ENCODE results near the gene ZNF74.
"Not testable (repeated sequence)": the region's sequence is repeated elsewhere in the genome, so short reads cannot be mapped to it uniquely, and the experiment has no call there.

Gene ZNF74

DNA sequence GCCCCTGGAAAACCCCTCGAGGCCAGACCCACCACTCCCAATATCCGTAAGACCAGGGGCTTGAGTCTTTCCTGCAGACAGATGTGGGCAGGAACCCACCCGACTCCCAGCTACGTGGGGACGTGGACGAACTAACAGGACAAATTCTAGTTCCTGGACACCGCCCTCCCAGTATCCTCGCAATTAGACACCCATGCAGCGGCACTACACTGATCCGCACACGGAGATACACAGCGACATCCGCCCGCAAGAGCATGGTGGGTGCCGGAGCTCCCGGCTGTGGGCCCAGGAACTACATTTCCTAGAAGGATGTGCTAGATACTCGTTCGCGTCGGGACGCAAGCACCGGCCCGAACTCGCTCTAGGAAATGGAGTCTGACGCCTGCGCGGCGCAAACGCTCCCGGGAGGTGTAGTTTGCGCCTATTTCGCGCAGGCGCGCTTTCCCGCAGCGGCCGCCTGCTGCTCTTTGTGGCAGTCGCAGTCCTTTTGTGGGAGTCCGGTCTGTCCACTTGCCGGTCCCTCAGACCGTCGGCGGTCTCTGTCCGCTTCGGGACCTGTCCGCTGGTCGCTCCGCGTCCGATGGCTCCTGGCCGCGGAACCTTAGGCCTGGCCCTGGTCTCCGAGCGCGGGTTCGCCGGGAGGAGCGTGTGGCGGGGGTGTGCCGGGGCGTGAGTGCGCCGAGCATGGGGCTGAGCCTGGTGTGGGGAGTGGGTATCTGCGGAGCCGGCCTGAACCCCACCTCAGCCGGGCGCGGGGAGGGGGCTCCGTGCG is at the start of gene ZNF74:
ZNF74 (plus strand) TSS at position 447 of the 772 bp plus-strand sequence. CDS start 478 bp downstream, outside the sequence.
- DNase-seq = peak; percentile 83

DNA sequence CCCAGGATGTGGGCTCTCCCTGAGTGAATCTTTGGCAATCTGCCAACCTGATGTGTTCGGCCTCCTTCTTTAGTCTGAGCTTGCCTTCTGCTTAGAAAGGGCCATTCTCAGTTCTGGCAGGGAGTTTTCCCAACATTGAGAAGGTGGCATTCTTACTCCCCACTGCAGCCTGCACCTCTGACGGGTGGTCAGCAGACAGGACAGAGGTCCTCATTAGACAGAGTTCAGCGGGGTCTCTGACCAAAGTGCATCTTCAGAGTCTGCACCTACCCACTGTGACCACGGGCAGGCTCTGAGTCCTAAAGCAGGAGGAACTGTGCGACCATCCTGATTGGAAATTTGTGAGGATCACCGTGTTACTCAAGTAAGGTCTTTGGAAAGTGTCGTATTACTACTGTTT is 47.4 kb upstream of the ZNF74 start:
- not testable (repeated sequence) for DNase-seq

DNA sequence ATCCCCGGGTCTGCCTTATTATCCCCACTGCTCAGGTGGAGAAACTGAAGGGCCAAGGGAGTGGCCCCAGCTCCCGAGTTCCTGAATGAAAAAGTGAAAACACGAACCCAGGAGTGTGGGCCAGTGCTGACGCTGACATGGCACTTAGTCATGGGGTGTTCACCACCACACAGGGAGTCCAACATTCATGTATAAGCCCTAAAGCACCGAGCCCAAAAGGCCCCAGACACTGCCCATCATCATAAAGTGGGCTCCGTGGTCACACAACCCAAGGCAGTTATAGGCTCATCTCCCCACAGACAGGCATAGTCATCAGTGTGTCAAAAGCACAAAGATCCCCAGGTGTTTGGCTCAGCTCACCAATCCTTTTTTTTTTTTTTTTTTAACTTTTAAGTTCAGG is 41.4 kb upstream of the ZNF74 start:
- not testable (repeated sequence) for DNase-seq

DNA sequence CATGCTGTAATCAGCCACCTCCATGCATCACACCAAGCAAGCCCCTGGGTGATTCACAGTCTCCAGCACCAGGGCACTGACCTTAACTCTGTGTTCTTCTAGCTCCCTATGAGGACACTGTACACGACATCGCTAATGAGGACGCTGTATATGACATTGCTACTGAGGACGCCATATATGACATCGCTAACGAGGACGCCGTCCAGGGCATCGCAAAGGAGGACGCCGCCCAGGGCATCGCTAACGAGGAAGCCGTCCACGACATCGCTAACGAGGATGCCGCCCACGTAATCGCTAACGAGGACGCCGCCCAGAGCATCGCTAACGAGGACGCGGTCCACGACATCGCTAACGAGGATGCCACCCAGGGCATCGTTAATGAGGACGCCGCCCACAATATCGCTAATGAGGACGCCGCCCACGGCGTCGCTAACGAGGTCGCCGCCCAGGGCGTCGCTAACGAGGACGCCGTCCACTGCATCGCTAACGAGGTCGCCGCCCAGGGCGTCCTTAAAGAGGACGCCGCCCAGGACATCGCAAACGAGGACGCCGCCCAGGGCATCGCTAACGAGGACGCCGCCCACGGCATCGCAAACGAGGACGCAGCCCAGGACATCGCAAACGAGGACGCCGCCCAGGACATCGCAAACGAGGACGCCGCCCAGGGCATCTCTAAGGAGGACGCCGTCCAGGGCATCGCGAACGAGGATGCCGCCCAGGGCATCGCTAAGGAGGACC is 39.5 kb upstream of the ZNF74 start:
- DNase-seq = no peak

DNA sequence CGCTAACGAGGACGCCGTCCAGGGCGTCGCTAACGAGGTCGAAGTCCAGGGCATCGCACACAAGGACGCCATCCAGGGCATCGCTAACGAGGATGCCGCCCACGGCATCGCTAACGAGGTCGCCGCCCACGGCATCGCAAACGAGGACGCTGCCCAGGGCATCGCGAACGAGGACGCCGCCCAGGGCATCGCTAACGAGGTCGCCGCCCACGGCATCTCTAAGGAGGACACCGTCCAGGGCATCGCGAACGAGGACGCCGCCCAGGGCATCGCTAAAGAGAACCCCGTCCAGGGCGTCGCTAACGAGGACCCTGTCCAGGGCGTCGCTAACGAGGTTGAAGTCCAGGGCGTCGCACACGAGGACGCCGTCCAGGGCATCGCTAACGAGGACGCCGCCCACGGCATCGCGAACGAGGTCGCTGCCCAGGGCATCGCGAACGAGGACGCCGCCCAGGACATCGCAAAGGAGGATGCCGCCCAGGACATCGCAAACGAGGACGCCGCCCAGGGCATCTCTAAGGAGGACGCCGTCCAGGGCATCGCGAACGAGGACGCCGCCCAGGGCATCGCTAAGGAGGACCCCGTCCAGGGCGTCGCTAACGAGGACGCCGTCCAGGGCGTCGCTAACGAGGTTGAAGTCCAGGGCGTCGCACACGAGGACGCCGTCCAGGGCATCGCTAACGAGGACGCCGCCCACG is 37.9 kb upstream of the ZNF74 start:
- DNase-seq = not testable (repeated sequence)

DNA sequence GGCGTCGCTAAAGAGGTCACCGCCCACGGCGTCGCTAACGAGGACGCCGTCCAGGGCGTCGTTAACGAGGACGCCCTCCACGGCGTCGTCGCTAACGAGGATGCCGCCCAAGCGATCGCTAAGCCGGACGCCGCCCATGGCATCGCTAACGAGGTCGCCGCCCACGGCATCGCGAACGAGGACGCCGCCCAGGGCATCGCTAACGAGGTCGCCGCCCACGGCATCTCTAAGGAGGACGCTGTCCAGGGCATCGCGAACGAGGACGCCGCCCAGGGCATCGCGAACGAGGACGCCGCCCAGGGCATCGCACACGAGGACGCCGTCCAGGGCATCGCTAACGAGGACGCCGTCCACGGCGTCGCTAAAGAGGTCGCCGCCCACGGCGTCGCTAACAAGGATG is 37.0 kb upstream of the ZNF74 start:
- DNase-seq = not testable (repeated sequence)

DNA sequence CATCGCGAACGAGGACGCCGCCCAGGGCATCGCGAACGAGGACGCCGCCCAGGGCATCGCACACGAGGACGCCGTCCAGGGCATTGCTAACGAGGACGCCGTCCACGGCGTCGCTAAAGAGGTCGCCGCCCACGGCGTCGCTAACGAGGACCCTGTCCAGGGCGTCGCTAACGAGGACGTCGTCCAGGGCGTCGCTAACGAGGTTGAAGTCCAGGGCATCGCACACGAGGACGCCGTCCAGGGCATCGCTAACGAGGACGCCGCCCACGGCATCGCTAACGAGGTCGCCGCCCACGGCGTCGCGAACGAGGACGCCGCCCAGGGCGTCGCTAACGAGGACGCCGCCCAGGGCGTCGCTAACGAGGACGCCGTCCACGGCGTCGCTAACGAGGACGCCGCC is 36.0 kb upstream of the ZNF74 start:
- DNase-seq = not testable (repeated sequence)

DNA sequence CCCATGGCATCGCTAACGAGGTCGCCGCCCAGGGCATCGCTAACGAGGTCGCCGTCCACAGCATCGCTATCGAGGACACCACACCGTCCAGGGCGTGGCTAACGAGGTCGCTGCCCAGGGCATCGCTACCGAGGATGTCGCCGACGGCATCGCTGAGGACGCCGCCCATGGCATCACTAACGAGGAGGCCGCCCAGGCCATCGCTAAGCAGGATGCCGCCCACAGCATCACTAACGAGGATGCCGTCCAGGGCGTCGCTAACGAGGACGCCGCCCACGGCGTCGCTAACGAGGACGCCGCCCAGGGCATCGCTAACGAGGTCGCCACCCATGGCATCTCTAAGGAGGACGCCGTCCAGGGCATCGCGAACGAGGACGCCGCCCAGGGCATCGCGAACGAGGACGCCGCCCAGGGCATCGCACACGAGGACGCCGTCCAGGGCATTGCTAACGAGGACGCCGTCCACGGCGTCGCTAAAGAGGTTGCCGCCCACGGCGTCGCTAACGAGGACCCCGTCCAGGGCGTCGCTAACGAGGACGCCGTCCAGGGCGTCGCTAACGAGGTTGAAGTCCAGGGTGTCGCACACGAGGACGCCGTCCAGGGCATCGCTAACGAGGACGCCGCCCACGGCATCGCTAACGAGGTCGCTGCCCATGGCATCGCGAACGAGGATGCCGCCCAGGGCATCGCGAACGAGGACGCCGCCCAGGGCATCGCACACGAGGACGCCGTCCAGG is 35.3 kb upstream of the ZNF74 start:
- not testable (repeated sequence) for DNase-seq

DNA sequence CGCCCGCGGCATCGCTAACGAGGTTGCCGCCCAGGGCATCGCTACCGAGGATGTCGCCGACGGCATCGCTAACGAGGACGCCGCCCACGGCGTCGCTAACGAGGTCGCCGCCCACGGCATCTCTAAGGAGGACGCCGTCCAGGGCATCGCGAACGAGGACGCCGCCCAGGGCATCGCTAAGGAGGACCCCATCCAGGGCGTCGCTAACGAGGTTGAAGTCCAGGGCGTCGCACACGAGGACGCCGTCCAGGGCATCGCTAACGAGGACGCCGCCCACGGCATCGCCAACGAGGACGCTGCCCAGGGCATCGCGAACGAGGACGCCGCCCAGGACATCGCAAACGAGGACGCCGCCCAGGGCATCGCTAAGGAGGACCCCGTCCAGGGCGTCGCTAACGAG is 33.7 kb upstream of the ZNF74 start:
- not testable (repeated sequence) for DNase-seq

DNA sequence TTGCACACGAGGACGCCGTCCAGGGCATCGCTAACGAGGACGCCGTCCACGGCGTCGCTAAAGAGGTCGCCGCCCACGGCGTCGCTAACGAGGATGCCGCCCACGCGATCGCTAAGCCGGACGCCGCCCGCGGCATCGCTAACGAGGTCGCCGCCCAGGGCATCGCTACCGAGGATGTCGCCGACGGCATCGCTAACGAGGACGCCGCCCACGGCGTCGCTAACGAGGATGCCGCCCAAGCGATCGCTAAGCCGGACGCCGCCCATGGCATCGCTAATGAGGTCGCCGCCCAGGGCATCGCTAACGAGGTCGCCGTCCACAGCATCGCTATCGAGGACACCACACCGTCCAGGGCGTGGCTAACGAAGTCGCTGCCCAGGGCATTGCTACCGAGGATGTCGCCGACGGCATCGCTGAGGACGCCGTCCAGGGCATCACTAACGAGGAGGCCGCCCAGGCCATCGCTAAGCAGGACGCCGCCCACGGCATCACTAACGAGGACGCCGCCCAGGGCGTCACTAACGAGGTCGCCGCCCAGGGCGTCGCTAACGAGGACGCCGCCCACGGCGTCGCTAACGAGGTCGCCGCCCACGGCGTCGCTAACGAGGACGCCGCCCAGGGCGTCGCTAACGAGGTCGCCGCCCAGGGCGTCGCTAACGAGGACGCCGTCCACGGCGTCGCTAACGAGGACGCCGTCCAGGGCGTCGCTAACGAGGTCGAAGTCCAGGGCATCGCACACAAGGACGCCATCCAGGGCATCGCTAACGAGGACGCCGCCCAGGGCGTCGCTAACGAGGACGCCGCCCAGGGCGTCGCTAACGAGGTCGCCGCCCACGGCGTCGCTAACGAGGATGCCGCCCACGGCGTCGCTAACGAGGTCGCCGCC is 32.8 kb upstream of the ZNF74 start:
- DNase-seq = not testable (repeated sequence)

DNA sequence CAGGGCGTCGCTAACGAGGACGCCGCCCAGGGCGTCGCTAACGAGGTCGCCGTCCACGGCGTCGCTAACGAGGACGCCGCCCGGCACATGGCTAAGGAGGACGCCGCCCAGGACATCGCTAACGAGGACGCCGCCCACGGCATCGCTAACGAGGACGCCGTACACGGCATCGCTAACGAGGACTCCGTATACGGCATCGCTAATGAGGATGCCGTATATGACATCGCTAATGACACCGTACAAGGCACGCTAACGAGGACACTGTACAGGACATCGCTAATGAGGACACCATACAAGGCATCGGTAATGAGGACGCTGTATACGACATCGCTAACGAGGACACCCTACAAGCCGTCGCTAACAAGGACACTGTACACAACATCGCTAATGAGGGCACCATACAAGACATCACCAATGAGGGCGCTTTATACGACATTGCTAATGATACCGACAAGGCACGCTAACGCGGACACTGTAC is 32.2 kb upstream of the ZNF74 start:
- DNase-seq = not testable (repeated sequence)

DNA sequence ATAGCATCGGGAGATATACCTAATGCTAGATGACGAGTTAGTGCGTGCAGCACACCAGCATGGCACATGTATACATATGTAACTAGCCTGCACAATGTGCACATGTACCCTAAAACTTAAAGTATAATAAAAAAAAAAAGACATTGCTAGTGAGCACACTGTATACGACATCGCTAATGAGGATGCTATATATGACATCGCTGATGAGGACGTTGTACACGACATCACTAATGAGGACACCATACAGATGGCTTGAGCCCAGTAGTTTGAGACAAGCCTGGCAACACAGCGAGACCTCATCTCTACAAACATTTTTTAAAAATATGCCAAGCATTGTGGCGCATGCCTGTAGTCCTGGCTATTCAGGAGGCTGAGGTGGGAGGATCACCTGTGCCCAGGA is 31.5 kb upstream of the ZNF74 start:
- DNase-seq = not testable (repeated sequence)

DNA sequence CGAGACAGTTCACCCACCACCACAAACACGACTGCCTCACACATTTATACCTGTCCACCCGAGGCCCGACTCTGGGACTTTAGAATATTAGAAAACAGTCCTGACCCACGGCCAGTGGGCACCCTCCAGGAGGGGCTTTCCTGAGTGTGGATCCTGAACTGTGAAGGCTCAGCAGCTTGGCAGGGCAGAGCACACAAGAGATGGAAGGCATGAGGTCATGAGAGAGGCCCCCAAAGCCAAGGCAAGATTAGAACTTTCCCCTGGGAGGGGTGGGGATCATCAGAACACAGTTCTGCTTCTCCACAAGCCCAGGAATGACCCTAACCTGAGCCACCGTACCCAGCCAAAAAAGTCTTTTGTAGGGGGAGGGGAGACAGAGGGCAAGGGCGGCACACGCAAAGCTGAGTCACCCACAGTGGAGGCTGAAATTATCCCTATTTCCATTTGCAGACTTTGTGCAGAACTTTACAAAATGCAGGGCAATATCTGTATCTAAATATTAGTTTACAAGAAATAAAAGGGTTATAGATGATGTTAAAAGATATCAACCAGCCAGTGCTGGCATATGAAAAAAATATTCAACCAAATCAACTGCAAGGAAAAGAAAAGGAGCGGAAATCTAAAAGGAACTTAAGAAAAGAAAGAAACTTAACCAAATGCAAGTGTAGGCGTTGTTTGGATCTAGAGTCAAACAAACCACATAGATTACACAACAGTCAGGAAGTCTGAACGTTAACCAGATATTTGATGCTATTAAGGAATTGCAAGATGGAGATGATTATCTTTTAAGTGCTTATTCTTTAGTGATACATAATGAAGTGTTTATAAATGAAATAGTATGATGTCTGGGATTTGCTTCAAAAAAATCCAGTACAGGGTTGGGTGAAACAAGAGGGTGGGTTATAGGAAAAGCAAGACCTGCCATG is 29.4 kb upstream of the ZNF74 start:
- not testable (repeated sequence) for DNase-seq

DNA sequence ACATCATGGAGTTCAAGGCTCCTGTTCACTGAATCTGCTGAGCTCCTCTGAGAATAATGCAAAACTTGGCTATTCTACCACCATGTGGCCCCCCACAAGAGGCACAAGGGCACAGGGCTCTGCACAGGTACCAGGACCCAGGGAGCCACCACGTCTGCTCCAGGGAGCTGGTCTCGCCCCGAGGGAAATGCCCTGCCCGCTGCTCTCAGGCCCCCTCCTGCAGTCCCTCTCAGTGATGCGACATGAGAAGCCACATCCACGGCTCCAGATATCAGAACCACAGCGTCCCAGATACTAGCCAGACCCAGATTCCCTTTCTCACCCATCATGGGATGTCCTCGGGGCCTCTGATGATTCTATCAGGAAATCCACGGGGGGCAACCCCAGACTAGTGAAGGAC is 27.1 kb upstream of the ZNF74 start:
- not testable (repeated sequence) for DNase-seq

DNA sequence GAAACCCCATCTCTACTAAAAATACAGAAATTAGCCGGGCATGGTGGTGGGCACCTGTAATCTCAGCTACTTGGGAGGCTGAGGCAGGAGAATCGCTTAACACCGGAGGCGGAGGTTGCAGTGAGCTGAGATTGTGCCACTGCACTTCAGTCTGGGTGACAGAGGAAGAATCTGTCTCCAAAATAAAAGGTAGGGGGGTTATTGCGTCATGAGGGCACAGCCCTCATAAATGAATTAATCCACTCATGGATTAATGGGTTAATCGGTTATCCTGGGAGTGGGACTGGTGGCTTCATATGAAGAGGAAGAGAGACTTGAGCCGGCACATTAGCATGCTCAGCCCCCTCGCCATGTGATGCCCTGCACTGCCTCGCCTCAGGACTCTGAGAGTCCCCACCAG is 25.1 kb upstream of the ZNF74 start:
- not testable (repeated sequence) for DNase-seq

DNA sequence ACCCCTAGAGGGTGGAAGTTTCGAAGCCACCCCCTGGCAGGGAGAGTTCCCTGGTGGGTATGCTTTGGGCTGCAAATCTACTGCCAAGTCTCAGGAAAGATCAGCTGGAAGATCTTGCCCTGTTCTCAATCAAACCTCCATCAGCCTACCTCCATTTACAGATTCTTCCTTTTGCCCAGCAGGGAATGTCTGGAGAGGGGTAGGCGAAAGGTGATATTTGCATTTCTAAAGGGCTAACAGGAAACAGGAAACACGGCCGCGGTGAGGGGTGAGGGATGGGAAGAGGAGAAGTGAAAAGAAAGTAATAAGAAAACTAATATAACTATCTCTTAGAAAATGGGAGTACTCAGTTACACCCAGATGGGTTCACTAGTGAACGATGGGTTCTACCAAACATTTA is 22.3 kb upstream of the ZNF74 start:
- not testable (repeated sequence) for DNase-seq

DNA sequence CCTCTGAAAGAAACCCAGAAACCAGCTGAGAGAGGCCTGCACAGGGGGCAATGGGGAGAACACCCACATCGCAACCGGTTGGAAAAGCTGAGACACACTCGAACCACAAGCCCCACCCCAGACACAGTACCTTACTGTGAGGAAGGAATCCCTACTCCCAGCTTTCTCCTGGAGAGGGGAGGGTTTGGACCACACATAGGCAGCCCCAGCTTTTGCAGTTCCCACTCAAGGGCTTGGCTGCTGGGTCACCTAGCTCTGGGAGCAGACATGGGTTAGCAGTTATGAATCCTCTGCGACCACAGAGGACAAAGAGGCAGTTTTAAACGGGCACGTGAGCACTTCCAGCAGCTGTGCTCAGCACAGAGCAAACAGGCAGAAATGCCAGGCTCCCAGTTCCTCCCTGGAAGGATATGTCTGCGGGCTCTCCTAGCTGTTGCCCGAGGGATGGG is 21.5 kb upstream of the ZNF74 start:
- DNase-seq = not testable (repeated sequence)

DNA sequence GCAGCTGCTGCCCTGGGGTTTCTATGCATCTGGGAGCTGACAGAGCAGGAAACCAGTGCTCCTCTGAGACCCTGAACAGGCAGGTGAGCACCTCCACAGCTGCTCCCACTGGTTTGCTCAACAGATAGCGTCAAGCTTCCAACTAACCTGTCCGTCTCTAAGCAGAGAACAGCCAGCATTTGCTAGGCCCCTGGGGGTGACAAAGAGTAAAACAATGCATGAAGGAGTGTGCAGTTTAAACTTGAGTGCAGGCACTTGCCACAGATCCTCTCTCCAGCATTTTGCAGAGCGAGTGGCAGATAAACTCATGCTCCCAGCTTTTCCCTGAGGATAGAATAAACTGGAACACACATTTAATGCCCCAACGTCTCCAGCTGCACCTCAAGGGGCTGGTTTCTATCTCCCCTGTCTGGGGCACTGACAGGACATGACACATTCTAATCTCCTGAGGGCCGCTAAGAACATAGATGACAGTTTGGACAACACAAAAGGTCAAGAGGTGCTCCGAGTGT is 20.7 kb upstream of the ZNF74 start:
- not testable (repeated sequence) for DNase-seq

DNA sequence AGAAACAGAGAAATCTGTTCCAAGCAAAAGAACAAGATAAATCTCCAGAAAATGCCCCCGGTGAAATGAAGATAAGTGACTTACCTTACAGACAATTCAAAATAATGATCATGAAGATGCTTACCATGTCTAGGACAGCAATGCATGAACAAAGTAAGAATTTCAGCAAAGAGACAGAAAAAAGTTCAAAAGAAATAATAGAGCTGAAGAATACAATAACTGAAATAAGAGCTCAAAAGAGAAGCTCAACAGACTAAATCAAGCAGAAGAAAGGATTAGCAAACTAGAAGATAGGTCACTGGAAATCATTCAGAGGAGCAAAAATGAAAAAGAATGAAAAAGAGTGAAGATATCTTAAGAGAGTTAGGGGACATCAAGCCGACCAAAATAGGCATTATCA is 19.8 kb upstream of the ZNF74 start:
- DNase-seq = not testable (repeated sequence)

DNA sequence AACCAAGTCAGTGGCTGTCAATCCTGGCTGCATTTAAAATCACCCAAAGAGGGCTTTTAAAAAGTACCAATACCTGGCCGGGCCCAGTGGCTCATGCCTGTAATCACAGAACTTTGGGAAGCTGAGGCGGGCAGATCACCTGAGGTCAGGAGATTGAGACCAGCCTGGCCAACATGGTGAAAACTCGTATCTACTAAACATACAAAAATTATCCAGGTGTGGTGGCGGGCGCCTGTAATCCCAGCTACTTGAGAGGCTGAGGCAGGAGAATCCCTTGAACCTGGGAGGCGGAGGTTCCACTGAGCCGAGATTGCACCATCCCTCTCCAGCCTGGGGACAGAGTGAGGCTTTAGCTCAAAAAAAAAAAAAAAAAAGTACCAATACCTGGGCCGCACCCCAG is 17.7 kb upstream of the ZNF74 start:
- not testable (repeated sequence) for DNase-seq
